GM23338 (cell line): ENCODE results near the gene EPHA4. TPM values are rescaled to one million over a fixed set of nuclear protein-coding genes. Genes with fewer than 3 reads are reported as not detected.

ENCODE experiments used
- ATAC-seq: fragments of 200-7000 bp; cut with Tn5 transposase; 3 replicates; pipeline ENCODE4 v1.9.1; 2020
- DNase-seq: peaks from one replicate; pipeline ENCODE4 v3.0.0-alpha.2; 2015; ENCODE audit warnings: low spot score
- H2AFZ ChIP-seq: fragments of 200-600 bp; sonication (generic); 2 replicates; pipeline ENCODE4 v1.8.0; 2016; ENCODE audit warnings: antibody characterized with exemption, mild to moderate bottlenecking, moderate library complexity
- H3F3A ChIP-seq: fragments of 200-600 bp; sonication (generic); replicated peaks from 2 replicates; pipeline ENCODE4 v1.8.0; 2017; ENCODE audit warnings: antibody characterized with exemption, mixed run types, low read depth
- H3K27ac ChIP-seq: fragments of 200-600 bp; sonication (generic); 2 replicates; pipeline ENCODE4 v1.6.1; 2016; ENCODE audit warnings: low read depth
- H3K27me3 ChIP-seq: fragments of 200-600 bp; sonication (generic); 2 replicates; pipeline ENCODE4 v1.8.0; 2016; ENCODE audit warnings: mild to moderate bottlenecking, mixed run types, moderate library complexity; ENCODE audit not compliant: insufficient read depth
- H3K36me3 ChIP-seq: fragments of 200-600 bp; sonication (generic); 2 replicates; pipeline ENCODE4 v1.8.0; 2016; ENCODE audit warnings: mild to moderate bottlenecking; ENCODE audit not compliant: insufficient read depth
- H3K4me1 ChIP-seq: fragments of 200-600 bp; sonication (generic); 2 replicates; pipeline ENCODE4 v1.8.0; 2016; ENCODE audit warnings: mild to moderate bottlenecking, moderate library complexity; ENCODE audit not compliant: insufficient read depth
- H3K4me2 ChIP-seq: fragments of 200-600 bp; sonication (generic); 2 replicates; pipeline ENCODE4 v1.7.1; 2017; ENCODE audit warnings: mixed run types
- H3K4me3 ChIP-seq: fragments of 200-600 bp; sonication (generic); 2 replicates; pipeline ENCODE4 v1.6.1; 2016; ENCODE audit warnings: mixed run types
- H3K79me2 ChIP-seq: fragments of 200-600 bp; sonication (generic); replicated peaks from 2 replicates; pipeline ENCODE4 v1.8.0; 2017; ENCODE audit warnings: mild to moderate bottlenecking; ENCODE audit not compliant: insufficient read depth
- H3K9me2 ChIP-seq: fragments of 200-600 bp; sonication (generic); 2 replicates; pipeline ENCODE4 v1.8.0; 2017; ENCODE audit not compliant: insufficient read depth
- H4K20me1 ChIP-seq: fragments of 200-600 bp; sonication (generic); replicated peaks from 2 replicates; pipeline ENCODE4 v1.8.0; 2017; ENCODE audit warnings: mild to moderate bottlenecking; ENCODE audit not compliant: insufficient read depth
- H3K27ac Mint-ChIP-seq: 2 replicates; pipeline ENCODE4 v1.8.0; 2020; ENCODE audit warnings: inconsistent platforms, mild to moderate bottlenecking, moderate library complexity, mixed read lengths
- H3K27me3 Mint-ChIP-seq: 3 replicates; pipeline ENCODE4 v1.8.0; 2022; ENCODE audit warnings: low read depth, mild to moderate bottlenecking, moderate library complexity, mixed read lengths, inconsistent platforms; ENCODE audit not compliant: insufficient read depth, poor library complexity
- H3K36me3 Mint-ChIP-seq: 3 replicates; pipeline ENCODE4 v1.8.0; 2021; ENCODE audit warnings: low read depth, mild to moderate bottlenecking, inconsistent platforms, moderate library complexity, mixed read lengths
- H3K4me1 Mint-ChIP-seq: 3 replicates; pipeline ENCODE4 v1.8.0; 2020; ENCODE audit warnings: mild to moderate bottlenecking, inconsistent platforms, mixed read lengths
- H3K4me3 Mint-ChIP-seq: 3 replicates; pipeline ENCODE4 v1.8.0; 2021; ENCODE audit warnings: moderate library complexity, mild to moderate bottlenecking, inconsistent platforms, mixed read lengths
- H3K9me3 Mint-ChIP-seq: 3 replicates; pipeline ENCODE4 v1.8.0; 2020; ENCODE audit warnings: moderate library complexity, mild to moderate bottlenecking, inconsistent platforms, mixed read lengths
- CREB1 ChIP-seq: fragments of 250-450 bp; sonication (Bioruptor Pico); IDR thresholded peaks from 2 replicates; pipeline ENCODE4 v1.5.0; 2020; ENCODE audit warnings: low read depth, mild to moderate bottlenecking, moderate library complexity
- EZH2 ChIP-seq: fragments of 200-600 bp; sonication (generic); IDR thresholded peaks from one replicate; pipeline ENCODE4 v1.8.0; 2017; ENCODE audit warnings: antibody characterized with exemption, mild to moderate bottlenecking, low read depth; ENCODE audit not compliant: unreplicated experiment
- EZH2phosphoT487 ChIP-seq: fragments of 200-600 bp; sonication (generic); IDR thresholded peaks from one replicate; pipeline ENCODE4 v1.8.1; 2018; ENCODE audit warnings: antibody characterized with exemption; ENCODE audit not compliant: unreplicated experiment
- JUNB ChIP-seq: IDR thresholded peaks from one replicate; pipeline ENCODE4 v1.6.1; 2016; ENCODE audit warnings: antibody characterized with exemption; ENCODE audit not compliant: unreplicated experiment
- NANOG ChIP-seq: IDR thresholded peaks from 2 replicates; pipeline ENCODE4 v1.6.1; 2016; ENCODE audit warnings: antibody characterized with exemption, borderline replicate concordance
- POLR2AphosphoS5 ChIP-seq: IDR thresholded peaks from 2 replicates; pipeline ENCODE4 v1.6.1; 2016; ENCODE audit warnings: antibody characterized with exemption, low read depth
- STAT1 ChIP-seq: IDR thresholded peaks from one replicate; pipeline ENCODE4 v1.6.1; 2016; ENCODE audit warnings: antibody characterized with exemption; ENCODE audit not compliant: unreplicated experiment
- ZNF114 ChIP-seq: fragments of 250-450 bp; sonication (Bioruptor Pico); IDR thresholded peaks from 2 replicates; pipeline ENCODE4 v1.5.0; 2020; ENCODE audit warnings: mild to moderate bottlenecking, moderate library complexity
- ZNF331 ChIP-seq: fragments of 250-450 bp; sonication (Bioruptor Pico); IDR thresholded peaks from 2 replicates; pipeline ENCODE4 v1.5.0; 2020; ENCODE audit warnings: low read depth, mild to moderate bottlenecking, moderate library complexity
- polyA plus RNA-seq: library from polyadenylated mRNA; unstranded; fragments of >200 nt; fragmentation: Nextera tagmentation; extraction: Ambion mirVana; gene quantifications from 2 replicates; pipeline ENCODE4 v1.2.1, GENCODE V29; 2016
- total RNA-seq: library from RNA; depleted of rRNA; stranded (reverse); fragments of >200 nt; shearing (Covaris generic); gene quantifications from 2 replicates; pipeline ENCODE4 v1.2.3, GENCODE V29; 2014
- TF ChIP-seq, protein P1 (sequence below): IDR thresholded peaks from 2 replicates; pipeline ENCODE4 v1.6.1; 2016; ENCODE audit warnings: antibody characterized with exemption
- TF ChIP-seq, protein P2 (sequence below): IDR thresholded peaks from one replicate; pipeline ENCODE4 v1.6.1; 2018; ENCODE audit warnings: antibody characterized with exemption; ENCODE audit not compliant: unreplicated experiment
- TF ChIP-seq, protein P3 (sequence below): fragments of 250-450 bp; sonication (Bioruptor Pico); IDR thresholded peaks from 2 replicates; pipeline ENCODE4 v1.5.0; 2020; ENCODE audit warnings: mild to moderate bottlenecking, moderate library complexity
- TF ChIP-seq, protein P4 (sequence below), 2 experiments: fragments of 200-600 bp in 1 of 2; sonication (generic) in 1 of 2; conservative IDR thresholded peaks; 2 replicates each; pipeline versions ENCODE4 v1.5.1 to v1.6.1; 2016 to 2017; ENCODE audit warnings: antibody characterized with exemption in 2 of 2, low read depth in 2 of 2, mild to moderate bottlenecking in 2 of 2, moderate library complexity in 1 of 2

The EPHA4 gene
- total and polyA plus RNA-seq, 2 experiments from 2014 or later = 4.1 to 6.2 TPM

DNA sequence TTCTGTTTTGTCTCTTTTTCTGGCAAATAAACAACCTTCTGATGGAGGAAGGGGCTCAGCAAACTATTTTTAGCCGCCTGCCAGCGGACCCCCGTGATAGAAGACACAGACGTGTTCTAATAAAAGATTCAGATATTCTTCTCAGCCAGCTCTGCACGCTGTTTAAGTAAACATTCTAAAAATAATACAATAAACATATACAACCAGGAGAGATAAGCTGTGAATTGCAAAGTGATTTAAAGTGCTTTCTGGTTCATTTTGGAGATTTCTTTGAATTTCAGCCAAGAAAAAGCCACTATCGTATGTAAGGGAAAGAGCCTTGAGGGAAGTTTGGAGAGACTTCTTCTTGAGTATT lies 201.3 kb downstream of the EPHA4 start:
- H3K4me2 ChIP-seq = no peak overlapping the region
- Mint-ChIP-seq H3K4me1 (peaks cover 32% of the 10 kb centered on the region), H3K4me3 (no peak overlapping the region), H3K36me3 (0 out of 3 replicates have a peak, but pooled peaks cover 2% of the 10 kb centered on the region), H3K27me3 (peaks cover 8% of the 10 kb centered on the region), H3K9me3 (no peaks in the 10 kb centered on the region; the same call in 2 of the 3 replicates), H3K27ac (no peak overlapping the region)
- H3K9me2 ChIP-seq = peaks cover 5% of the 10 kb centered on the region
- no peaks in the 10 kb centered on the region for H3K27me3 ChIP-seq
- no peaks in the 10 kb centered on the region for H3F3A ChIP-seq
- no peak for DNase-seq
- H3K27ac ChIP-seq = no peak overlapping the region
- no peaks in the 10 kb centered on the region for H3K79me2 ChIP-seq
- TF ChIP-seq ZNF114 = no peak
- TF ChIP-seq, protein P1, sequence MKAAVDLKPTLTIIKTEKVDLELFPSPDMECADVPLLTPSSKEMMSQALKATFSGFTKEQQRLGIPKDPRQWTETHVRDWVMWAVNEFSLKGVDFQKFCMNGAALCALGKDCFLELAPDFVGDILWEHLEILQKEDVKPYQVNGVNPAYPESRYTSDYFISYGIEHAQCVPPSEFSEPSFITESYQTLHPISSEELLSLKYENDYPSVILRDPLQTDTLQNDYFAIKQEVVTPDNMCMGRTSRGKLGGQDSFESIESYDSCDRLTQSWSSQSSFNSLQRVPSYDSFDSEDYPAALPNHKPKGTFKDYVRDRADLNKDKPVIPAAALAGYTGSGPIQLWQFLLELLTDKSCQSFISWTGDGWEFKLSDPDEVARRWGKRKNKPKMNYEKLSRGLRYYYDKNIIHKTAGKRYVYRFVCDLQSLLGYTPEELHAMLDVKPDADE = no peak
- TF ChIP-seq POLR2AphosphoS5 = no peak
- TF ChIP-seq STAT1 = no peak
- no peak for TF ChIP-seq EZH2phosphoT487
- no peak for TF ChIP-seq JUNB
- TF ChIP-seq ZNF331 (CRISPR knock-in tag) = no peak
- TF ChIP-seq, protein P2, sequence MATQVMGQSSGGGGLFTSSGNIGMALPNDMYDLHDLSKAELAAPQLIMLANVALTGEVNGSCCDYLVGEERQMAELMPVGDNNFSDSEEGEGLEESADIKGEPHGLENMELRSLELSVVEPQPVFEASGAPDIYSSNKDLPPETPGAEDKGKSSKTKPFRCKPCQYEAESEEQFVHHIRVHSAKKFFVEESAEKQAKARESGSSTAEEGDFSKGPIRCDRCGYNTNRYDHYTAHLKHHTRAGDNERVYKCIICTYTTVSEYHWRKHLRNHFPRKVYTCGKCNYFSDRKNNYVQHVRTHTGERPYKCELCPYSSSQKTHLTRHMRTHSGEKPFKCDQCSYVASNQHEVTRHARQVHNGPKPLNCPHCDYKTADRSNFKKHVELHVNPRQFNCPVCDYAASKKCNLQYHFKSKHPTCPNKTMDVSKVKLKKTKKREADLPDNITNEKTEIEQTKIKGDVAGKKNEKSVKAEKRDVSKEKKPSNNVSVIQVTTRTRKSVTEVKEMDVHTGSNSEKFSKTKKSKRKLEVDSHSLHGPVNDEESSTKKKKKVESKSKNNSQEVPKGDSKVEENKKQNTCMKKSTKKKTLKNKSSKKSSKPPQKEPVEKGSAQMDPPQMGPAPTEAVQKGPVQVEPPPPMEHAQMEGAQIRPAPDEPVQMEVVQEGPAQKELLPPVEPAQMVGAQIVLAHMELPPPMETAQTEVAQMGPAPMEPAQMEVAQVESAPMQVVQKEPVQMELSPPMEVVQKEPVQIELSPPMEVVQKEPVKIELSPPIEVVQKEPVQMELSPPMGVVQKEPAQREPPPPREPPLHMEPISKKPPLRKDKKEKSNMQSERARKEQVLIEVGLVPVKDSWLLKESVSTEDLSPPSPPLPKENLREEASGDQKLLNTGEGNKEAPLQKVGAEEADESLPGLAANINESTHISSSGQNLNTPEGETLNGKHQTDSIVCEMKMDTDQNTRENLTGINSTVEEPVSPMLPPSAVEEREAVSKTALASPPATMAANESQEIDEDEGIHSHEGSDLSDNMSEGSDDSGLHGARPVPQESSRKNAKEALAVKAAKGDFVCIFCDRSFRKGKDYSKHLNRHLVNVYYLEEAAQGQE = no peak
- no peak for TF ChIP-seq NANOG
- no peak for TF ChIP-seq CREB1 (CRISPR knock-in tag)
- TF ChIP-seq, protein P3, sequence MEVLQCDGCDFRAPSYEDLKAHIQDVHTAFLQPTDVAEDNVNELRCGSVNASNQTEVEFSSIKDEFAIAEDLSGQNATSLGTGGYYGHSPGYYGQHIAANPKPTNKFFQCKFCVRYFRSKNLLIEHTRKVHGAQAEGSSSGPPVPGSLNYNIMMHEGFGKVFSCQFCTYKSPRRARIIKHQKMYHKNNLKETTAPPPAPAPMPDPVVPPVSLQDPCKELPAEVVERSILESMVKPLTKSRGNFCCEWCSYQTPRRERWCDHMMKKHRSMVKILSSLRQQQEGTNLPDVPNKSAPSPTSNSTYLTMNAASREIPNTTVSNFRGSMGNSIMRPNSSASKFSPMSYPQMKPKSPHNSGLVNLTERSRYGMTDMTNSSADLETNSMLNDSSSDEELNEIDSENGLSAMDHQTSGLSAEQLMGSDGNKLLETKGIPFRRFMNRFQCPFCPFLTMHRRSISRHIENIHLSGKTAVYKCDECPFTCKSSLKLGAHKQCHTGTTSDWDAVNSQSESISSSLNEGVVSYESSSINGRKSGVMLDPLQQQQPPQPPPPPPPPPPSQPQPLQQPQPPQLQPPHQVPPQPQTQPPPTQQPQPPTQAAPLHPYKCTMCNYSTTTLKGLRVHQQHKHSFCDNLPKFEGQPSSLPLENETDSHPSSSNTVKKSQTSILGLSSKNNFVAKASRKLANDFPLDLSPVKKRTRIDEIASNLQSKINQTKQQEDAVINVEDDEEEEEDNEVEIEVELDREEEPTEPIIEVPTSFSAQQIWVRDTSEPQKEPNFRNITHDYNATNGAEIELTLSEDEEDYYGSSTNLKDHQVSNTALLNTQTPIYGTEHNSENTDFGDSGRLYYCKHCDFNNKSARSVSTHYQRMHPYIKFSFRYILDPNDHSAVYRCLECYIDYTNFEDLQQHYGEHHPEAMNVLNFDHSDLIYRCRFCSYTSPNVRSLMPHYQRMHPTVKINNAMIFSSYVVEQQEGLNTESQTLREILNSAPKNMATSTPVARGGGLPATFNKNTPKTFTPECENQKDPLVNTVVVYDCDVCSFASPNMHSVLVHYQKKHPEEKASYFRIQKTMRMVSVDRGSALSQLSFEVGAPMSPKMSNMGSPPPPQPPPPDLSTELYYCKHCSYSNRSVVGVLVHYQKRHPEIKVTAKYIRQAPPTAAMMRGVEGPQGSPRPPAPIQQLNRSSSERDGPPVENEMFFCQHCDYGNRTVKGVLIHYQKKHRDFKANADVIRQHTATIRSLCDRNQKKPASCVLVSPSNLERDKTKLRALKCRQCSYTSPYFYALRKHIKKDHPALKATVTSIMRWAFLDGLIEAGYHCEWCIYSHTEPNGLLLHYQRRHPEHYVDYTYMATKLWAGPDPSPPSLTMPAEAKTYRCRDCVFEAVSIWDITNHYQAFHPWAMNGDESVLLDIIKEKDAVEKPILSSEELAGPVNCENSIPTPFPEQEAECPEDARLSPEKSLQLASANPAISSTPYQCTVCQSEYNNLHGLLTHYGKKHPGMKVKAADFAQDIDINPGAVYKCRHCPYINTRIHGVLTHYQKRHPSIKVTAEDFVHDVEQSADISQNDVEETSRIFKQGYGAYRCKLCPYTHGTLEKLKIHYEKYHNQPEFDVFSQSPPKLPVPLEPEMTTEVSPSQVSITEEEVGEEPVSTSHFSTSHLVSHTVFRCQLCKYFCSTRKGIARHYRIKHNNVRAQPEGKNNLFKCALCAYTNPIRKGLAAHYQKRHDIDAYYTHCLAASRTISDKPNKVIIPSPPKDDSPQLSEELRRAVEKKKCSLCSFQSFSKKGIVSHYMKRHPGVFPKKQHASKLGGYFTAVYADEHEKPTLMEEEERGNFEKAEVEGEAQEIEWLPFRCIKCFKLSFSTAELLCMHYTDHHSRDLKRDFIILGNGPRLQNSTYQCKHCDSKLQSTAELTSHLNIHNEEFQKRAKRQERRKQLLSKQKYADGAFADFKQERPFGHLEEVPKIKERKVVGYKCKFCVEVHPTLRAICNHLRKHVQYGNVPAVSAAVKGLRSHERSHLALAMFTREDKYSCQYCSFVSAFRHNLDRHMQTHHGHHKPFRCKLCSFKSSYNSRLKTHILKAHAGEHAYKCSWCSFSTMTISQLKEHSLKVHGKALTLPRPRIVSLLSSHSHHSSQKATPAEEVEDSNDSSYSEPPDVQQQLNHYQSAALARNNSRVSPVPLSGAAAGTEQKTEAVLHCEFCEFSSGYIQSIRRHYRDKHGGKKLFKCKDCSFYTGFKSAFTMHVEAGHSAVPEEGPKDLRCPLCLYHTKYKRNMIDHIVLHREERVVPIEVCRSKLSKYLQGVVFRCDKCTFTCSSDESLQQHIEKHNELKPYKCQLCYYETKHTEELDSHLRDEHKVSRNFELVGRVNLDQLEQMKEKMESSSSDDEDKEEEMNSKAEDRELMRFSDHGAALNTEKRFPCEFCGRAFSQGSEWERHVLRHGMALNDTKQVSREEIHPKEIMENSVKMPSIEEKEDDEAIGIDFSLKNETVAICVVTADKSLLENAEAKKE = no peak
- TF ChIP-seq, protein P4, sequence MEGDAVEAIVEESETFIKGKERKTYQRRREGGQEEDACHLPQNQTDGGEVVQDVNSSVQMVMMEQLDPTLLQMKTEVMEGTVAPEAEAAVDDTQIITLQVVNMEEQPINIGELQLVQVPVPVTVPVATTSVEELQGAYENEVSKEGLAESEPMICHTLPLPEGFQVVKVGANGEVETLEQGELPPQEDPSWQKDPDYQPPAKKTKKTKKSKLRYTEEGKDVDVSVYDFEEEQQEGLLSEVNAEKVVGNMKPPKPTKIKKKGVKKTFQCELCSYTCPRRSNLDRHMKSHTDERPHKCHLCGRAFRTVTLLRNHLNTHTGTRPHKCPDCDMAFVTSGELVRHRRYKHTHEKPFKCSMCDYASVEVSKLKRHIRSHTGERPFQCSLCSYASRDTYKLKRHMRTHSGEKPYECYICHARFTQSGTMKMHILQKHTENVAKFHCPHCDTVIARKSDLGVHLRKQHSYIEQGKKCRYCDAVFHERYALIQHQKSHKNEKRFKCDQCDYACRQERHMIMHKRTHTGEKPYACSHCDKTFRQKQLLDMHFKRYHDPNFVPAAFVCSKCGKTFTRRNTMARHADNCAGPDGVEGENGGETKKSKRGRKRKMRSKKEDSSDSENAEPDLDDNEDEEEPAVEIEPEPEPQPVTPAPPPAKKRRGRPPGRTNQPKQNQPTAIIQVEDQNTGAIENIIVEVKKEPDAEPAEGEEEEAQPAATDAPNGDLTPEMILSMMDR (conservative IDR thresholded peaks at IDR 0.05; ENCODE audit: low read depth in 2 of 2) = no peak
- no peak for TF ChIP-seq EZH2
- ATAC-seq = no peak
- no peaks in the 10 kb centered on the region for H4K20me1 ChIP-seq
- H3K4me1 ChIP-seq = peaks cover 12% of the 10 kb centered on the region
- H2AFZ ChIP-seq = no peak overlapping the region
- no peak overlapping the region for H3K4me3 ChIP-seq
- H3K36me3 ChIP-seq = no peaks in the 10 kb centered on the region
